Omental fat pad (tissue), 4 donors: ENCODE results near the gene AIFM1. TPM values are rescaled to one million over a fixed set of nuclear protein-coding genes. Genes with fewer than 3 reads are reported as not detected.
"Not testable (repeated sequence)": the region's sequence is repeated elsewhere in the genome, so short reads cannot be mapped to it uniquely, and the experiment has no call there.

Source experiments
- ATAC-seq: fragments of 150-250 bp; one replicate; pipeline ENCODE4 v1.9.1; 2016; ENCODE audit warnings: mild to moderate bottlenecking, moderate library complexity; ENCODE audit not compliant: low FRiP score
- DNase-seq: peaks from one replicate; pipeline ENCODE4 v3.0.0-alpha.2; 2019; ENCODE audit warnings: low spot score
- CTCF ChIP-seq, 3 donors: fragments of 450-650 bp; IDR thresholded peaks; one replicate each; pipeline ENCODE4 v1.5.1; 2016 to 2017; ENCODE audit warnings: antibody characterized with exemption in 3 of 3, mild to moderate bottlenecking in 3 of 3, moderate library complexity in 2 of 3
- total RNA-seq, 4 donors: library from RNA; depleted of rRNA; stranded (reverse); fragments of >200 nt; gene quantifications; one replicate each; pipeline ENCODE4 v1.1.0, GENCODE V29; 2016

AIFM1 gene
- total RNA-seq, 4 donors from 2014 or later: 14.7 to 21.2 (median 16.9) TPM

GRCh38 chrX:130120746-130121504 lies 44.7 kb downstream of the AIFM1 start:
- ATAC-seq: peak; percentile 80
- no peak for TF ChIP-seq CTCF (IDR thresholded peaks at IDR 0.05)
- DNase-seq: no peak

- DNase-seq (no peak), ATAC-seq (no peak)
- TF ChIP-seq CTCF (IDR thresholded peaks at IDR 0.05): no peak
These were observed 45.3 kb downstream of the AIFM1 start for GRCh38 chrX:130120321-130120731.

GRCh38 chrX:130119312-130119898 lies 46.2 kb downstream of the AIFM1 start:
- ATAC-seq (no peak), DNase-seq (no peak)
- TF ChIP-seq CTCF (IDR thresholded peaks at IDR 0.05): no peak

- no peak for TF ChIP-seq CTCF (IDR thresholded peaks at IDR 0.05)
- ATAC-seq (peak; percentile 31), DNase-seq (no peak)
These were observed 47.0 kb downstream of the AIFM1 start for GRCh38 chrX:130118441-130119311.

GRCh38 chrX:130117166-130117565 lies 48.5 kb downstream of the AIFM1 start:
- DNase-seq: no peak

GRCh38 chrX:130115119-130115885 lies 50.3 kb downstream of the AIFM1 start:
- not testable (repeated sequence) for DNase-seq, ATAC-seq

More at GRCh38 chrX:130117166-130117565, 48.5 kb downstream of the AIFM1 start:
- no peak for TF ChIP-seq CTCF (IDR thresholded peaks at IDR 0.05)
- ATAC-seq: no peak
